ENCODE measurements around the gene CSRP3.

The CSRP3 gene

GRCh38 chr11:19201737-19202605, at the start of gene CSRP3:
CSRP3 (minus strand) TSS chr11:19201983; CDS start chr11:19192448, 9,535 bp downstream.
- H3K4me1 ChIP-seq (ENCODE audit: control insufficient read depth, insufficient read depth, low read length, unreplicated experiment) = peaks cover 12% of the 10 kb centered on the region
- no peaks in the 10 kb centered on the region for H3K36me3 ChIP-seq (ENCODE audit: insufficient read depth, low read length)
- no peak within 1 kb of the TSS for H2AFZ ChIP-seq (ENCODE audit: low read length, unreplicated experiment)
- H3K27ac ChIP-seq (ENCODE audit: low read depth, low read length) = no peak within 1 kb of the TSS
- H3K4me3 ChIP-seq (ENCODE audit: low read depth, low read length) = no peak within 1 kb of the TSS
- no peaks in the 10 kb centered on the region for H3K79me2 ChIP-seq (ENCODE audit: control insufficient read depth, insufficient read depth, low read length, unreplicated experiment)
- peaks cover 67% of the 10 kb centered on the region for H3K27me3 ChIP-seq (ENCODE audit: insufficient read depth, low read length)

- H3K4me1 ChIP-seq (ENCODE audit: control insufficient read depth, insufficient read depth, low read length, unreplicated experiment) = no peaks in the 10 kb centered on the region
- peaks cover 44% of the 10 kb centered on the region for H3K27me3 ChIP-seq (ENCODE audit: insufficient read depth, low read length)
- no peak overlapping the region for H3K4me3 ChIP-seq (ENCODE audit: low read depth, low read length)
- H3K79me2 ChIP-seq (ENCODE audit: control insufficient read depth, insufficient read depth, low read length, unreplicated experiment) = no peaks in the 10 kb centered on the region
- no peaks in the 10 kb centered on the region for H3K36me3 ChIP-seq (ENCODE audit: insufficient read depth, low read length)
- H3K27ac ChIP-seq (ENCODE audit: low read depth, low read length) = no peak overlapping the region
- H2AFZ ChIP-seq (ENCODE audit: low read length, unreplicated experiment) = no peak overlapping the region
Measured at GRCh38 chr11:19251577-19251976, 49.8 kb upstream of the CSRP3 start.

DNA sequence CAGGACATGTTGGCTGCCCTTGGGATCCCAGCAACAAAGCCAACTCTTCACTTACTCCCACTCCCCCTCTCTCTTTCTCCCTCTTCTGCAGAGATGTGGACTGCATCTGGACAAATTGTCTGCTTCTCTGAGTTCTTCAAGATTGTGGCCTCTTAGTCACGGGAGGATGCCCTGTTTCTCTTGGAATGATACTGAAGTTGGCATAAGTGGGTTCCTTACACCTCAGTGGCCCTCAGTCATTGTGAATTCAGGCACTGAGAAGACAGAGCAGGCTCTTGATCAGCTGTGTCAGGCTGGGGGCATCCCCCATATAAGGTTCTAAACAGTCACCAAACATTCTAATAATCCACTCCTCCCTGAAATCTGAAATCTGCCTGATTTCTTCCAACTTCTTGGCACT, 45.0 kb upstream of the CSRP3 start:
- Histone ChIP-seq H3K36me3 (ENCODE audit: insufficient read depth, low read length) (no peaks in the 10 kb centered on the region), H3K4me3 (ENCODE audit: low read depth, low read length) (no peak overlapping the region), H3K27me3 (ENCODE audit: insufficient read depth, low read length) (peaks cover 50% of the 10 kb centered on the region), H3K4me1 (ENCODE audit: control insufficient read depth, insufficient read depth, low read length, unreplicated experiment) (peaks cover 3% of the 10 kb centered on the region), H2AFZ (ENCODE audit: low read length, unreplicated experiment) (no peak overlapping the region), H3K27ac (ENCODE audit: low read depth, low read length) (no peak overlapping the region), H3K79me2 (ENCODE audit: control insufficient read depth, insufficient read depth, low read length, unreplicated experiment) (no peaks in the 10 kb centered on the region)

- Histone ChIP-seq H3K27me3 (ENCODE audit: insufficient read depth, low read length) (peaks cover 55% of the 10 kb centered on the region), H3K4me1 (ENCODE audit: control insufficient read depth, insufficient read depth, low read length, unreplicated experiment) (peaks cover 3% of the 10 kb centered on the region), H3K79me2 (ENCODE audit: control insufficient read depth, insufficient read depth, low read length, unreplicated experiment) (no peaks in the 10 kb centered on the region), H3K36me3 (ENCODE audit: insufficient read depth, low read length) (no peaks in the 10 kb centered on the region), H3K27ac (ENCODE audit: low read depth, low read length) (no peak overlapping the region), H3K4me3 (ENCODE audit: low read depth, low read length) (no peak overlapping the region), H2AFZ (ENCODE audit: low read length, unreplicated experiment) (no peak overlapping the region)
Measured at GRCh38 chr11:19245351-19245750, 43.6 kb upstream of the CSRP3 start.

DNA sequence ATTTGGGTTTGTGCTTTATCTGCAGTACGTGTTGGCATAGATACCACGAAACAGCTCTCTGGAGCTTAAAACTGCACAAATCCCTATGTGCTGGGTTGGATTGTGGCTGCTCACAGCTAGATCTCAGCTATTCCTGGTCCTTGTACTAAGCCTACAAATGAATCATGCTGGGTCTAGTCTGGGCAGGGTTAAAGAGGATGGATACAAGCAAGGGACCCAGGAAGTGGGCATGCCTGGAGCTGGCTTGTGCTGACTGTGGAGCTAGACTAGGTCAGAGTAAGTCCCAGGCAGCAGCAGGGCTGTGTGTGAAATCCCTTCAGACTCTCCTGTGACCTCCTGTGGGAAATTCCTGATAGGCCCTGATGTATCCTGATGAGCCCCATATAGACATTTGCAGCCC, 42.8 kb upstream of the CSRP3 start:
- H3K79me2 ChIP-seq (ENCODE audit: control insufficient read depth, insufficient read depth, low read length, unreplicated experiment) = no peaks in the 10 kb centered on the region
- no peak overlapping the region for H2AFZ ChIP-seq (ENCODE audit: low read length, unreplicated experiment)
- H3K27me3 ChIP-seq (ENCODE audit: insufficient read depth, low read length) = peaks cover 58% of the 10 kb centered on the region
- H3K4me3 ChIP-seq (ENCODE audit: low read depth, low read length) = no peak overlapping the region
- H3K4me1 ChIP-seq (ENCODE audit: control insufficient read depth, insufficient read depth, low read length, unreplicated experiment) = peaks cover 7% of the 10 kb centered on the region
- H3K27ac ChIP-seq (ENCODE audit: low read depth, low read length) = no peak overlapping the region
- H3K36me3 ChIP-seq (ENCODE audit: insufficient read depth, low read length) = no peaks in the 10 kb centered on the region

DNA sequence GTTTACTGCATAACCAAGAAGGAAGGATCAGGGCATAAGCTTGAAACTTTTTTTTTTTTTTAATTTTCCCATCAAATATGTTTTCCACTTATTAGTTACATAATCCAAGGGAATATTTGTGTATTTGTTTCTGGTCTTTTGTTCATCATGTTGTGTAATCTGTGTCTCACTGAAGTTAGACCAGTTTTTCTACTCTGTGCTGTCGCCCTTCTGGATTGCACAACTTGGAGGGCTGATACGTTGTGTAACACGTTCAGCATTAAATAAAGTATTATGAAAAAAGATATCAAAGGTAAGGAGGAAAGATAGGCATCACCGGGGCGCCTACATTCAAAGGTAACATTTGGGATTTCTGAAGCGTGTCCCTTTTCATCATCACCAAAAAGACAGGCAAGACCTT, 42.3 kb upstream of the CSRP3 start:
- no peak overlapping the region for H2AFZ ChIP-seq (ENCODE audit: low read length, unreplicated experiment)
- no peaks in the 10 kb centered on the region for H3K79me2 ChIP-seq (ENCODE audit: control insufficient read depth, insufficient read depth, low read length, unreplicated experiment)
- H3K4me1 ChIP-seq (ENCODE audit: control insufficient read depth, insufficient read depth, low read length, unreplicated experiment) = peaks cover 7% of the 10 kb centered on the region
- H3K36me3 ChIP-seq (ENCODE audit: insufficient read depth, low read length) = no peaks in the 10 kb centered on the region
- no peak overlapping the region for H3K4me3 ChIP-seq (ENCODE audit: low read depth, low read length)
- H3K27me3 ChIP-seq (ENCODE audit: insufficient read depth, low read length) = peaks cover 61% of the 10 kb centered on the region
- H3K27ac ChIP-seq (ENCODE audit: low read depth, low read length) = no peak overlapping the region

- peaks cover 7% of the 10 kb centered on the region for H3K4me1 ChIP-seq (ENCODE audit: control insufficient read depth, insufficient read depth, low read length, unreplicated experiment)
- H3K36me3 ChIP-seq (ENCODE audit: insufficient read depth, low read length) = no peaks in the 10 kb centered on the region
- H3K27ac ChIP-seq (ENCODE audit: low read depth, low read length) = no peak overlapping the region
- no peaks in the 10 kb centered on the region for H3K79me2 ChIP-seq (ENCODE audit: control insufficient read depth, insufficient read depth, low read length, unreplicated experiment)
- H3K27me3 ChIP-seq (ENCODE audit: insufficient read depth, low read length) = peaks cover 63% of the 10 kb centered on the region
- no peak overlapping the region for H2AFZ ChIP-seq (ENCODE audit: low read length, unreplicated experiment)
- no peak overlapping the region for H3K4me3 ChIP-seq (ENCODE audit: low read depth, low read length)
Measured at GRCh38 chr11:19243613-19244012, 41.8 kb upstream of the CSRP3 start.

- Histone ChIP-seq H3K79me2 (ENCODE audit: control insufficient read depth, insufficient read depth, low read length, unreplicated experiment) (no peaks in the 10 kb centered on the region), H2AFZ (ENCODE audit: low read length, unreplicated experiment) (no peak overlapping the region), H3K4me1 (ENCODE audit: control insufficient read depth, insufficient read depth, low read length, unreplicated experiment) (peaks cover 7% of the 10 kb centered on the region), H3K4me3 (ENCODE audit: low read depth, low read length) (no peak overlapping the region), H3K27me3 (ENCODE audit: insufficient read depth, low read length) (peaks cover 62% of the 10 kb centered on the region), H3K36me3 (ENCODE audit: insufficient read depth, low read length) (no peaks in the 10 kb centered on the region), H3K27ac (ENCODE audit: low read depth, low read length) (no peak overlapping the region)
Measured at GRCh38 chr11:19243143-19243542, 41.4 kb upstream of the CSRP3 start.

DNA sequence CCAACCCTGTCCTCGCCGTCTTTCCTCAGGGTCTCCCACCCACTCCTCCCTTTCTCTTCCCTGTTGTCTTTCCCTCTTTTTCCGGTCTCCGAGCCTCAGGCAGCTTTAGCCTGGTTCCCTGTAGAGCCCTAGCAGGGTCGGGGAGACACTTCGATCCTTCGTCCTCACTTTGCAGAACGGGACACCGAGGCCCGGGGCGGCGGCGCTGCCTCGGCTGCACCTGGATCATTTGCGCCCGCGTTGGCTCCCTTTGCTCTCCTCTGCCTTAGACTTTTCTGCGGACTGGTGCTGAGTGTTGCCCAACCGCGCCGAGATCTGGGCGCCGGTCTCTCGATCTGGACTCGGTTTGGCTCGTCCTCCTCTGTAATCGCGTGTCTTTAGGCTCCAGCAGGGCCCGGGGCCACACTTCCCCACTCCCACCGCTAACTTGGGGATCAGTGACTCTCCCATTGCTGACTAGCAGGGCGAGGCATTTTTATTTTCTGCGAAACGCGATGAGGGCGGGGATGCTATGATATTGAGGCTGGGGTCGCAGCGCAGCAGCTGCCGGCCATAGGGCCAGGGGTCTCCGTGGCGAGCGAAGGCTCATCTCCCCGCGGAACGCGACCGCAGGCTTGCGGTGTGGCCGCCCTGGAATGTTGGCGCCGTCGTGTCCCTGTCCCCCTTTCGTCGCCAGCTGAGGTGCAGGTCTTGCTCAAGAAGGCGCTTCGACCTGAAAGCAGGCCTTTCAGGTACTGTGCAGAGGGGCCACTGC, 40.6 kb upstream of the CSRP3 start:
- peak overlapping the region; percentile 39 for H2AFZ ChIP-seq (ENCODE audit: low read length, unreplicated experiment)
- no peak overlapping the region for H3K27ac ChIP-seq (ENCODE audit: low read depth, low read length)

GRCh38 chr11:19241260-19242178, 39.7 kb upstream of the CSRP3 start:
- Histone ChIP-seq H2AFZ (ENCODE audit: low read length, unreplicated experiment) (peak overlapping the region; percentile 41), H3K4me1 (ENCODE audit: control insufficient read depth, insufficient read depth, low read length, unreplicated experiment) (peaks cover 7% of the 10 kb centered on the region), H3K27ac (ENCODE audit: low read depth, low read length) (no peak overlapping the region), H3K79me2 (ENCODE audit: control insufficient read depth, insufficient read depth, low read length, unreplicated experiment) (no peaks in the 10 kb centered on the region), H3K4me3 (ENCODE audit: low read depth, low read length) (peak overlapping the region; percentile 72), H3K36me3 (ENCODE audit: insufficient read depth, low read length) (no peaks in the 10 kb centered on the region), H3K27me3 (ENCODE audit: insufficient read depth, low read length) (peaks cover 52% of the 10 kb centered on the region)

More for the DNA sequence above, 40.6 kb upstream of the CSRP3 start:
- Histone ChIP-seq H3K79me2 (ENCODE audit: control insufficient read depth, insufficient read depth, low read length, unreplicated experiment) (no peaks in the 10 kb centered on the region), H3K4me1 (ENCODE audit: control insufficient read depth, insufficient read depth, low read length, unreplicated experiment) (peaks cover 7% of the 10 kb centered on the region), H3K27me3 (ENCODE audit: insufficient read depth, low read length) (peaks cover 58% of the 10 kb centered on the region), H3K4me3 (ENCODE audit: low read depth, low read length) (peak overlapping the region; percentile 72), H3K36me3 (ENCODE audit: insufficient read depth, low read length) (no peaks in the 10 kb centered on the region)
